ENCODE measurements around the gene CYP2A13.

DNA sequence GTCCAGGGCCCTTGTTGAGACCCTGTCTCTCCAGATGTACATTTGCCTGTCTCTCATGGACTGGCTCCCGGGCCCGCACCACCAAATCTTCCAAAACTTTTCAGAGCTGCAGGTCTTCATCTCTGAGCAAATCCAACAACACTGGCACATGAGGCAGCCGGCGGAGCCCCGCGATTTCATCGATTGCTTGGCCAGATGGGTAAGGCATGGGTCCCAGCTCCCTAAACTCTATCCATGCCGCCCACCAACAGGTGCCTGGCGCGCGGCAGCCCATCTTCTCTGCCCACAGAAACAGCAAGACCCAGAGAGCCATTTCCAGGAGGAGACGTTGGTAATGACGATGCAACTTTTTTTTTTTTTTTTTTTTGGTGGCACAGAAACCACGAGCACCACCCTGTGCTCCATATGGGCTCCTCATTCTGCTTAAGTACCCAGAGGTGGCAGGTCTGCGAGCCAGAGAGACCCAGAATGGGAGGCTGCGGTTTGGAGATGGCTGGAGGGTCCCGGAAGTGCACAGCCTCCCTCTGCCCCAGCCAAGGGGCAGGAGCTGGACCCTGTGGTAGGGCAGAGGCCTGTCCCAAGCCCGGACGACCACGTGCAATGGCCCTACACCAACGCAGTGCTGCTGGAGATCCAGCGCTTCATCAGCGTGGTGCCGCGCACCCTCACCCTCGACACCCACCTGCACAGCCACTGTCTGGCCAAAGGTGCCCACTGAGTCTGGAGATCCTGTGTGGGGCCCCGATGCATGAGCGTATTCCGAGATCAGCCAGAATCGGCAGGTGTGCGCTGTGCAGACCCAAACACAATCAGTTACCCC lies 48.6 kb downstream of the CYP2A13 start:
- no peak for TF ChIP-seq POLR2AphosphoS5 (IDR thresholded peaks at IDR 0.05; ENCODE audit: borderline replicate concordance, low read depth, low read length)
- no peak for TF ChIP-seq EZH2 (IDR thresholded peaks at IDR 0.05)
- TF ChIP-seq FOXP2 (optimal IDR thresholded peaks at IDR 0.05; ENCODE audit: control extremely low read depth, extremely low read length, insufficient read depth) = no peak

Measured in SK-N-MC (cell line).